Measurements from ENCODE around the gene NBEAL2. TPM values are rescaled to one million over a fixed set of nuclear protein-coding genes. Genes with fewer than 3 reads are reported as not detected.

Gene NBEAL2
- total RNA-seq, 1 experiment from 2014 or later, result 80.0 TPM

DNA sequence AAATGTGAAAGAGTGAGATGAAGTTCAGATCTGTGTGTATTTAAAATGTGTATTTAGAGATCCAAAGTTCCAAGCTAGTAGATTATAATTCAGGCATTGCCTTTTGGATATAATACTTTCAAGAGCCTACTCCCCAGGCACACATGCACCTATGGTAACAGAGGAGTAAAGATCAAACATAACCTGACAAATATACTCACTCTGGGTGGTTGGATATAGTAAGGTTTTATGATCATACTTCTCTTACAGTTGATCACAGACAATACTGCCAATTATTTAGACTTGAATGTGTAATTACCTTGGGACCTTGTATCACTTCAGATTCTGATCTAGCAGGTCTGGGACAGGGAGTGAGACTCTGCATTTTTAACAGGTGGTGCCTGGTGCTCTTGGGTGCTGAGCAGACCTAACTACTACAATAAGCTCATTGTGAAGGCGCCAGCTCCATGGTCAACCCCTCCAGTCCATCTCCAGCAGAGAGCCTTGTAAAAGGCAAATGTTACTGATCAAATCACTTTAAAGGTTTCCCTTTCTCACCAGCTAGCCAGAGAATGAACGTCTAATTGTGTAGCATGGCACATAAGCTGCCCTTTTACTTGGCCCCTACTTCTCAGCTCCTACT lies 55.5 kb downstream of the NBEAL2 start:
- POLR2A ChIA-PET, result no interaction called here
- ATAC-seq, result no peak
- CTCF ChIA-PET, result interaction anchor here (0.5 kb wide), 1 partner anchor 336 kb away, joined by 3 read pairs; no protein-coding TSS in a partner anchor

DNA sequence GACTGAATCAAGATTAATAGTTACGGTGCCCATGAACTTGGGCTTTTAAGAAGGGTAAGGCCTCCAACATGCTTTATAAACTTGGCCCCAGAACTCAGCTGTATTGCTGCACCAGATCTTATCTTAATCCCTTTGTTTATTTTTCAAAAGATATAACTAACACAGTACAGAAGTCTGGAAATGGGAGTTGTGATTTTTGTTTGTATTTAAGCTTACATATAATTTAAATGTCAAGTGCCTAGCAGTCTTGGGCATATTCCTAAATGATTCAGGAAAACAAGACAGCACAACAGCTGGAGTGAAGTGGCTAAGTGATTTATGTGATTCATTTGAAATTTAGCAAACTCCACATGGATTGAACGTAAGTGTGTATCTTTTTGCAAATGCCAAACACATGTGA lies 56.2 kb downstream of the NBEAL2 start:
- H3K4me1 Mint-ChIP-seq, result no peaks in the 10 kb centered on the region
- ChIA-PET CTCF (no interaction called here), POLR2A (no interaction called here)
- TF ChIP-seq, protein P1, sequence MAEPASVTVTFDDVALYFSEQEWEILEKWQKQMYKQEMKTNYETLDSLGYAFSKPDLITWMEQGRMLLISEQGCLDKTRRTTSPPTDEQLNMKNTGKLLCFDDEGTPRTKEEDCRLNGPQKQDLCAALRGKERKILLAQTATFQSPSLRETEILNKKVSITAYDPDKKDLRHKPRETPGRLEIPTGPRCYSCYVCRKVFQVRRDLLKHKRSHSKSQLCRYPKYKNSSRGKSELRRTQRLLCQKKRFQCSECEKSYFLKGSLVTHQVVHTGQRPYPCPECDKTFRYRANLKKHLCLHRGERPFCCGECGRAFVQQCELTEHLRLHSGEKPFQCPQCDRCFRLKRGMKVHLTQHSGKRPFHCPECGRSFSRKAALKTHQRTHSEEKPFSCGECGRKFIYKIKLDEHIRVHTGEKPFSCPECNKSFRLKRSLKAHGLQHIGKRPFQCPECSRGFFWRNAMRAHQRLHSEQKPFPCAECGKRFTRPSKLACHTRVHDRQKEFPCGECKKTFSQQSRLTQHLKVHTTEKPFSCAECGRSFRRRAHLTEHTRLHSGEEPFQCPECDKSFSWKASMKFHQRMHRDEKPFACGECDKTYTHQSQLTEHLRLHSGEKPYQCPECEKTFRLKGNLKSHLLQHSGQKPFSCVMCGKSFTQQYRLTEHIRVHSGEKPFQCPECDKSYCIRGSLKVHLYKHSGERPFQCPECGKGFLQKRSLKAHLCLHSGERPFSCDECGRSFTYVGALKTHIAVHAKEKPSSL (CRISPR knock-in tag; conservative IDR thresholded peaks at IDR 0.05), result no peak
- TF ChIP-seq, protein P2, sequence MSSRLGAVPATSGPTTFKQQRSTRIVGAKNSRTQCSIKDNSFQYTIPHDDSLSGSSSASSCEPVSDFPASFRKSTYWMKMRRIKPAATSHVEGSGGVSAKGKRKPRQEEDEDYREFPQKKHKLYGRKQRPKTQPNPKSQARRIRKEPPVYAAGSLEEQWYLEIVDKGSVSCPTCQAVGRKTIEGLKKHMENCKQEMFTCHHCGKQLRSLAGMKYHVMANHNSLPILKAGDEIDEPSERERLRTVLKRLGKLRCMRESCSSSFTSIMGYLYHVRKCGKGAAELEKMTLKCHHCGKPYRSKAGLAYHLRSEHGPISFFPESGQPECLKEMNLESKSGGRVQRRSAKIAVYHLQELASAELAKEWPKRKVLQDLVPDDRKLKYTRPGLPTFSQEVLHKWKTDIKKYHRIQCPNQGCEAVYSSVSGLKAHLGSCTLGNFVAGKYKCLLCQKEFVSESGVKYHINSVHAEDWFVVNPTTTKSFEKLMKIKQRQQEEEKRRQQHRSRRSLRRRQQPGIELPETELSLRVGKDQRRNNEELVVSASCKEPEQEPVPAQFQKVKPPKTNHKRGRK (CRISPR knock-in tag; IDR thresholded peaks at IDR 0.05; ENCODE audit: borderline replicate concordance), result no peak
- TF ChIP-seq, protein P3, sequence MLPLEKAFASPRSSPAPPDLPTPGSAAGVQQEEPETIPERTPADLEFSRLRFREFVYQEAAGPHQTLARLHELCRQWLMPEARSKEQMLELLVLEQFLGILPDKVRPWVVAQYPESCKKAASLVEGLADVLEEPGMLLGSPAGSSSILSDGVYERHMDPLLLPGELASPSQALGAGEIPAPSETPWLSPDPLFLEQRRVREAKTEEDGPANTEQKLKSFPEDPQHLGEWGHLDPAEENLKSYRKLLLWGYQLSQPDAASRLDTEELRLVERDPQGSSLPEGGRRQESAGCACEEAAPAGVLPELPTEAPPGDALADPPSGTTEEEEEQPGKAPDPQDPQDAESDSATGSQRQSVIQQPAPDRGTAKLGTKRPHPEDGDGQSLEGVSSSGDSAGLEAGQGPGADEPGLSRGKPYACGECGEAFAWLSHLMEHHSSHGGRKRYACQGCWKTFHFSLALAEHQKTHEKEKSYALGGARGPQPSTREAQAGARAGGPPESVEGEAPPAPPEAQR (CRISPR knock-in tag; IDR thresholded peaks at IDR 0.05), result no peak
- no peak for TF ChIP-seq ESRRA (CRISPR knock-in tag; IDR thresholded peaks at IDR 0.05; ENCODE audit: borderline replicate concordance)
- no peak for TF ChIP-seq SOX15 (CRISPR knock-in tag; IDR thresholded peaks at IDR 0.05)
- no peak for TF ChIP-seq ZNF396 (CRISPR knock-in tag; IDR thresholded peaks at IDR 0.05; ENCODE audit: borderline replicate concordance)
- TF ChIP-seq ETV6 (CRISPR knock-in tag; IDR thresholded peaks at IDR 0.05), result no peak
- no peak for TF ChIP-seq FOXP1 (CRISPR knock-in tag; IDR thresholded peaks at IDR 0.05; ENCODE audit: borderline replicate concordance)
- TF ChIP-seq, protein P4, sequence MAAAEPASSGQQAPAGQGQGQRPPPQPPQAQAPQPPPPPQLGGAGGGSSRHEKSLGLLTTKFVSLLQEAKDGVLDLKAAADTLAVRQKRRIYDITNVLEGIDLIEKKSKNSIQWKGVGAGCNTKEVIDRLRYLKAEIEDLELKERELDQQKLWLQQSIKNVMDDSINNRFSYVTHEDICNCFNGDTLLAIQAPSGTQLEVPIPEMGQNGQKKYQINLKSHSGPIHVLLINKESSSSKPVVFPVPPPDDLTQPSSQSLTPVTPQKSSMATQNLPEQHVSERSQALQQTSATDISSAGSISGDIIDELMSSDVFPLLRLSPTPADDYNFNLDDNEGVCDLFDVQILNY (CRISPR knock-in tag; IDR thresholded peaks at IDR 0.05), result no peak
- TF ChIP-seq TP53 (CRISPR knock-in tag; IDR thresholded peaks at IDR 0.05), result no peak
- TF ChIP-seq ZNF416 (CRISPR knock-in tag; IDR thresholded peaks at IDR 0.05), result no peak
- TF ChIP-seq SP1 (CRISPR knock-in tag; conservative IDR thresholded peaks at IDR 0.05), result no peak
- no peak for TF ChIP-seq CREB1 (CRISPR knock-in tag; IDR thresholded peaks at IDR 0.05)
- TF ChIP-seq OVOL2 (CRISPR knock-in tag; IDR thresholded peaks at IDR 0.05; ENCODE audit: borderline replicate concordance), result no peak
- no peak for TF ChIP-seq NFYB (CRISPR knock-in tag; conservative IDR thresholded peaks at IDR 0.05; ENCODE audit: low read depth)
- TF ChIP-seq, protein P5, sequence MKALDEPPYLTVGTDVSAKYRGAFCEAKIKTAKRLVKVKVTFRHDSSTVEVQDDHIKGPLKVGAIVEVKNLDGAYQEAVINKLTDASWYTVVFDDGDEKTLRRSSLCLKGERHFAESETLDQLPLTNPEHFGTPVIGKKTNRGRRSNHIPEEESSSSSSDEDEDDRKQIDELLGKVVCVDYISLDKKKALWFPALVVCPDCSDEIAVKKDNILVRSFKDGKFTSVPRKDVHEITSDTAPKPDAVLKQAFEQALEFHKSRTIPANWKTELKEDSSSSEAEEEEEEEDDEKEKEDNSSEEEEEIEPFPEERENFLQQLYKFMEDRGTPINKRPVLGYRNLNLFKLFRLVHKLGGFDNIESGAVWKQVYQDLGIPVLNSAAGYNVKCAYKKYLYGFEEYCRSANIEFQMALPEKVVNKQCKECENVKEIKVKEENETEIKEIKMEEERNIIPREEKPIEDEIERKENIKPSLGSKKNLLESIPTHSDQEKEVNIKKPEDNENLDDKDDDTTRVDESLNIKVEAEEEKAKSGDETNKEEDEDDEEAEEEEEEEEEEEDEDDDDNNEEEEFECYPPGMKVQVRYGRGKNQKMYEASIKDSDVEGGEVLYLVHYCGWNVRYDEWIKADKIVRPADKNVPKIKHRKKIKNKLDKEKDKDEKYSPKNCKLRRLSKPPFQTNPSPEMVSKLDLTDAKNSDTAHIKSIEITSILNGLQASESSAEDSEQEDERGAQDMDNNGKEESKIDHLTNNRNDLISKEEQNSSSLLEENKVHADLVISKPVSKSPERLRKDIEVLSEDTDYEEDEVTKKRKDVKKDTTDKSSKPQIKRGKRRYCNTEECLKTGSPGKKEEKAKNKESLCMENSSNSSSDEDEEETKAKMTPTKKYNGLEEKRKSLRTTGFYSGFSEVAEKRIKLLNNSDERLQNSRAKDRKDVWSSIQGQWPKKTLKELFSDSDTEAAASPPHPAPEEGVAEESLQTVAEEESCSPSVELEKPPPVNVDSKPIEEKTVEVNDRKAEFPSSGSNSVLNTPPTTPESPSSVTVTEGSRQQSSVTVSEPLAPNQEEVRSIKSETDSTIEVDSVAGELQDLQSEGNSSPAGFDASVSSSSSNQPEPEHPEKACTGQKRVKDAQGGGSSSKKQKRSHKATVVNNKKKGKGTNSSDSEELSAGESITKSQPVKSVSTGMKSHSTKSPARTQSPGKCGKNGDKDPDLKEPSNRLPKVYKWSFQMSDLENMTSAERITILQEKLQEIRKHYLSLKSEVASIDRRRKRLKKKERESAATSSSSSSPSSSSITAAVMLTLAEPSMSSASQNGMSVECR (CRISPR knock-in tag; IDR thresholded peaks at IDR 0.05; ENCODE audit: borderline replicate concordance), result no peak
- DNase-seq (ENCODE audit: low spot score) (no peak), ATAC-seq (no peak)
- H3K36me3 Mint-ChIP-seq, result peaks cover 49% of the 10 kb centered on the region
- no peak overlapping the region for H3K27ac Mint-ChIP-seq
- H3K9me3 Mint-ChIP-seq, result peaks cover 8% of the 10 kb centered on the region
- no peak overlapping the region for H3K4me3 Mint-ChIP-seq
- no peaks in the 10 kb centered on the region for H3K27me3 Mint-ChIP-seq (ENCODE audit: low read depth)

More for the DNA sequence above, 55.5 kb downstream of the NBEAL2 start:
- no peak for DNase-seq (ENCODE audit: low spot score)
- H3K9me3 Mint-ChIP-seq, result peaks cover 8% of the 10 kb centered on the region
- TF ChIP-seq RORB (CRISPR knock-in tag; IDR thresholded peaks at IDR 0.05) (no peak), FOXK1 (CRISPR knock-in tag; IDR thresholded peaks at IDR 0.05) (no peak), MXD4 (CRISPR knock-in tag; IDR thresholded peaks at IDR 0.05; ENCODE audit: borderline replicate concordance) (no peak), ELF4 (CRISPR knock-in tag; IDR thresholded peaks at IDR 0.05; ENCODE audit: low read depth) (no peak), ZNF396 (CRISPR knock-in tag; IDR thresholded peaks at IDR 0.05; ENCODE audit: borderline replicate concordance) (no peak), ESRRA (CRISPR knock-in tag; IDR thresholded peaks at IDR 0.05; ENCODE audit: borderline replicate concordance) (no peak)
- TF ChIP-seq, protein P6, sequence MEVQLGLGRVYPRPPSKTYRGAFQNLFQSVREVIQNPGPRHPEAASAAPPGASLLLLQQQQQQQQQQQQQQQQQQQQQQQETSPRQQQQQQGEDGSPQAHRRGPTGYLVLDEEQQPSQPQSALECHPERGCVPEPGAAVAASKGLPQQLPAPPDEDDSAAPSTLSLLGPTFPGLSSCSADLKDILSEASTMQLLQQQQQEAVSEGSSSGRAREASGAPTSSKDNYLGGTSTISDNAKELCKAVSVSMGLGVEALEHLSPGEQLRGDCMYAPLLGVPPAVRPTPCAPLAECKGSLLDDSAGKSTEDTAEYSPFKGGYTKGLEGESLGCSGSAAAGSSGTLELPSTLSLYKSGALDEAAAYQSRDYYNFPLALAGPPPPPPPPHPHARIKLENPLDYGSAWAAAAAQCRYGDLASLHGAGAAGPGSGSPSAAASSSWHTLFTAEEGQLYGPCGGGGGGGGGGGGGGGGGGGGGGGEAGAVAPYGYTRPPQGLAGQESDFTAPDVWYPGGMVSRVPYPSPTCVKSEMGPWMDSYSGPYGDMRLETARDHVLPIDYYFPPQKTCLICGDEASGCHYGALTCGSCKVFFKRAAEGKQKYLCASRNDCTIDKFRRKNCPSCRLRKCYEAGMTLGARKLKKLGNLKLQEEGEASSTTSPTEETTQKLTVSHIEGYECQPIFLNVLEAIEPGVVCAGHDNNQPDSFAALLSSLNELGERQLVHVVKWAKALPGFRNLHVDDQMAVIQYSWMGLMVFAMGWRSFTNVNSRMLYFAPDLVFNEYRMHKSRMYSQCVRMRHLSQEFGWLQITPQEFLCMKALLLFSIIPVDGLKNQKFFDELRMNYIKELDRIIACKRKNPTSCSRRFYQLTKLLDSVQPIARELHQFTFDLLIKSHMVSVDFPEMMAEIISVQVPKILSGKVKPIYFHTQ (CRISPR knock-in tag; IDR thresholded peaks at IDR 0.05), result no peak
- no peaks in the 10 kb centered on the region for H3K27me3 Mint-ChIP-seq (ENCODE audit: low read depth)
- H3K27ac Mint-ChIP-seq, result no peak overlapping the region
- H3K36me3 Mint-ChIP-seq, result peaks cover 42% of the 10 kb centered on the region
- no peak overlapping the region for H3K4me3 Mint-ChIP-seq
- no peaks in the 10 kb centered on the region for H3K4me1 Mint-ChIP-seq

All from WTC11 (cell line).